HEK293 (cell line): Measurements from ENCODE around the gene NAXE.

Experiments
- BCL11A ChIP-seq: fragments of 450-650 bp; formaldehyde crosslinking; IDR thresholded peaks from 2 replicates; pipeline ENCODE4 v1.5.1; 2016; ENCODE audit warnings: low read depth, missing biosample characterization, missing genetic modification characterization
- EGR2 ChIP-seq: fragments of 450-650 bp; formaldehyde crosslinking; IDR thresholded peaks from 2 replicates; pipeline ENCODE4 v1.5.1; 2016; ENCODE audit warnings: low read depth, missing biosample characterization, missing genetic modification characterization
- FEZF1 ChIP-seq: fragments of 450-650 bp; formaldehyde crosslinking; IDR thresholded peaks from 2 replicates; pipeline ENCODE4 v1.5.1; 2016; ENCODE audit warnings: missing biosample characterization, missing genetic modification characterization
- GLIS1 ChIP-seq: fragments of 450-650 bp; formaldehyde crosslinking; IDR thresholded peaks from 2 replicates; pipeline ENCODE4 v1.5.1; 2016; ENCODE audit warnings: missing biosample characterization, missing genetic modification characterization
- MYNN ChIP-seq: fragments of 450-650 bp; formaldehyde crosslinking; IDR thresholded peaks from 2 replicates; pipeline ENCODE4 v1.5.1; 2016; ENCODE audit warnings: missing biosample characterization, missing genetic modification characterization, borderline replicate concordance
- PRDM1 ChIP-seq: fragments of 450-650 bp; formaldehyde crosslinking; IDR thresholded peaks from 2 replicates; pipeline ENCODE4; 2016; ENCODE audit warnings: missing biosample characterization, missing genetic modification characterization
- SCRT1 ChIP-seq: fragments of 450-650 bp; formaldehyde crosslinking; IDR thresholded peaks from 2 replicates; pipeline ENCODE4 v1.5.1; 2016; ENCODE audit warnings: missing biosample characterization, missing genetic modification characterization, borderline replicate concordance
- TSHZ1 ChIP-seq: fragments of 450-650 bp; formaldehyde crosslinking; IDR thresholded peaks from 2 replicates; pipeline ENCODE4 v1.5.1; 2016; ENCODE audit warnings: missing biosample characterization, missing genetic modification characterization, borderline replicate concordance
- ZBTB11 ChIP-seq: fragments of 450-650 bp; formaldehyde crosslinking; conservative IDR thresholded peaks from 2 replicates; pipeline ENCODE4 v1.5.1; 2016; ENCODE audit warnings: low read depth, missing biosample characterization, missing genetic modification characterization
- ZEB2 ChIP-seq: fragments of 450-650 bp; formaldehyde crosslinking; IDR thresholded peaks from 2 replicates; pipeline ENCODE4 v1.5.1; 2016; ENCODE audit warnings: missing biosample characterization, missing genetic modification characterization
- ZNF133 ChIP-seq: fragments of 450-650 bp; formaldehyde crosslinking; IDR thresholded peaks from 2 replicates; pipeline ENCODE4 v1.5.1; 2016; ENCODE audit warnings: missing biosample characterization, missing genetic modification characterization
- ZNF138 ChIP-seq: fragments of 450-650 bp; formaldehyde crosslinking; IDR thresholded peaks from 2 replicates; pipeline ENCODE4 v1.5.1; 2016; ENCODE audit warnings: missing biosample characterization, missing genetic modification characterization, borderline replicate concordance
- ZNF18 ChIP-seq: fragments of 450-650 bp; formaldehyde crosslinking; IDR thresholded peaks from 2 replicates; pipeline ENCODE4 v1.5.1; 2016; ENCODE audit warnings: missing biosample characterization, missing genetic modification characterization
- ZNF184 ChIP-seq: fragments of 450-650 bp; IDR thresholded peaks from 2 replicates; pipeline ENCODE4 v1.5.1; 2018; ENCODE audit warnings: missing biosample characterization, mild to moderate bottlenecking, missing genetic modification characterization
- ZNF2 ChIP-seq: fragments of 450-650 bp; formaldehyde crosslinking; IDR thresholded peaks from 2 replicates; pipeline ENCODE4 v1.5.1; 2016; ENCODE audit warnings: missing biosample characterization, missing genetic modification characterization
- ZNF24 ChIP-seq: fragments of 450-650 bp; formaldehyde crosslinking; IDR thresholded peaks from 2 replicates; pipeline ENCODE4 v1.5.1; 2016; ENCODE audit warnings: missing biosample characterization, missing genetic modification characterization
- ZNF398 ChIP-seq: fragments of 450-650 bp; formaldehyde crosslinking; IDR thresholded peaks from 2 replicates; pipeline ENCODE4 v1.5.1; 2017; ENCODE audit warnings: missing biosample characterization, missing genetic modification characterization
- ZNF548 ChIP-seq: fragments of 450-650 bp; formaldehyde crosslinking; IDR thresholded peaks from 2 replicates; pipeline ENCODE4 v1.5.1; 2016; ENCODE audit warnings: missing biosample characterization, missing genetic modification characterization
- ZNF571 ChIP-seq: fragments of 450-650 bp; formaldehyde crosslinking; IDR thresholded peaks from 2 replicates; pipeline ENCODE4 v1.5.0; 2017; ENCODE audit warnings: missing biosample characterization, missing genetic modification characterization
- ZNF621 ChIP-seq: fragments of 450-650 bp; formaldehyde crosslinking; IDR thresholded peaks from 2 replicates; pipeline ENCODE4 v1.5.1; 2017; ENCODE audit warnings: missing biosample characterization, missing genetic modification characterization
- ZNF626 ChIP-seq: fragments of 450-650 bp; sonication (Bioruptor Pico); formaldehyde crosslinking; IDR thresholded peaks from 2 replicates; pipeline ENCODE4 v1.5.1; 2018; ENCODE audit warnings: missing biosample characterization, missing genetic modification characterization, inconsistent platforms
- ZNF76 ChIP-seq: fragments of 450-650 bp; formaldehyde crosslinking; IDR thresholded peaks from 2 replicates; pipeline ENCODE4; 2016; ENCODE audit warnings: low read depth, missing biosample characterization, missing genetic modification characterization, borderline replicate concordance
- ZNF777 ChIP-seq: fragments of 450-650 bp; formaldehyde crosslinking; IDR thresholded peaks from 2 replicates; pipeline ENCODE4 v1.5.1; 2017; ENCODE audit warnings: missing biosample characterization, missing genetic modification characterization, borderline replicate concordance
- ZSCAN30 ChIP-seq: fragments of 450-650 bp; IDR thresholded peaks from 2 replicates; pipeline ENCODE4 v1.5.1; 2018; ENCODE audit warnings: missing biosample characterization, mild to moderate bottlenecking, missing genetic modification characterization, moderate library complexity
- TF ChIP-seq, protein P1 (sequence below): fragments of 450-650 bp; formaldehyde crosslinking; IDR thresholded peaks from 2 replicates; pipeline ENCODE4 v1.5.1; 2016; ENCODE audit warnings: missing biosample characterization, missing genetic modification characterization
- TF ChIP-seq, protein P2 (sequence below): fragments of 450-650 bp; formaldehyde crosslinking; IDR thresholded peaks from 2 replicates; pipeline ENCODE4 v1.5.1; 2017; ENCODE audit warnings: missing biosample characterization, missing genetic modification characterization

Gene NAXE

DNA sequence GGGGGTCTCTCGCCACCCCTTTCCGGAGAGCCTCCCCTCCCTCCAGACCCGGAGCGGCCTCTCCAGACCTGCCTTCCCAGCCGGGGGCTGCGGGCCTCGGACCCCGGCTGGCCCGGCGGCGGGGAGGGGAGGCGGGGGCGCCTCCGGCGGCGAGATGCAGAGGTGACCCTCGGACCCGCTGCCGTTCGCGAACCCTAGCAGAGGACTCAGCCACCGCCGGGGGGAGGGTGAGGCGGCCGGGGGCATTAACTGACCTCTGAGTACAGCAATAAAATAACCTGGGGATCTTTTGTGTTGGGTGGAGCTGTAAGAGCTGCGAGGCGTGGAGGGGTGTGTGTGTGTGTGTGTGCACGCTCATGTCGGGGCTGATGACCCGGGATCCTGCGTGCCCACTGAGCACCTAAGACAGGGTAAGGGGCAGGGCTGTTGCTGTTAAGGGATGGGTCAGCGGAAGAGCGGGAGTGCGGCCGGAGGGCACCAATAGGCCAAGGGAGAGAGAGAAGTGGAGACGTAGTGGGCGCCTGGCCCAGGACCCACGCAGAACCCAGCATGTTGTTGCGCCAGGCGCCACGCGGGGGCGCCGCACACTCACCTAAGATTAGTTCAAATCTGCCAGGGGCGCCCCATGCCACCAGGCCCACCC lies 34.0 kb downstream of the NAXE start (continued):
- no peak for TF ChIP-seq TSHZ1 (tag by site-specific recombination)
- no peak for TF ChIP-seq ZNF571 (tag by site-specific recombination)
- no peak for TF ChIP-seq ZNF626 (tag by site-specific recombination)
- TF ChIP-seq ZSCAN30: 0 out of 2 replicates have a peak, but pooled peaks have one; percentile 19
- peak; percentile 42; the same call in 1 of the 2 replicates for TF ChIP-seq ZNF398 (tag by site-specific recombination)
- no peak for TF ChIP-seq ZNF18 (tag by site-specific recombination)
- no peak for TF ChIP-seq ZNF138 (tag by site-specific recombination)
- no peak for TF ChIP-seq PRDM1 (tag by site-specific recombination)
- TF ChIP-seq ZNF2 (tag by site-specific recombination): 0 out of 2 replicates have a peak, but pooled peaks have one; percentile 47
- TF ChIP-seq ZBTB11 (tag by site-specific recombination): peak; percentile 35; the same call in 1 of the 2 replicates
- TF ChIP-seq ZNF777 (tag by site-specific recombination): peak; percentile 55; the same call in 1 of the 2 replicates
- TF ChIP-seq FEZF1: no peak
- TF ChIP-seq ZNF184 (tag by site-specific recombination): no peak
- TF ChIP-seq, protein P1, sequence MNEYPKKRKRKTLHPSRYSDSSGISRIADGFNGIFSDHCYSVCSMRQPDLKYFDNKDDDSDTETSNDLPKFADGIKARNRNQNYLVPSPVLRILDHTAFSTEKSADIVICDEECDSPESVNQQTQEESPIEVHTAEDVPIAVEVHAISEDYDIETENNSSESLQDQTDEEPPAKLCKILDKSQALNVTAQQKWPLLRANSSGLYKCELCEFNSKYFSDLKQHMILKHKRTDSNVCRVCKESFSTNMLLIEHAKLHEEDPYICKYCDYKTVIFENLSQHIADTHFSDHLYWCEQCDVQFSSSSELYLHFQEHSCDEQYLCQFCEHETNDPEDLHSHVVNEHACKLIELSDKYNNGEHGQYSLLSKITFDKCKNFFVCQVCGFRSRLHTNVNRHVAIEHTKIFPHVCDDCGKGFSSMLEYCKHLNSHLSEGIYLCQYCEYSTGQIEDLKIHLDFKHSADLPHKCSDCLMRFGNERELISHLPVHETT (tag by site-specific recombination): peak; percentile 48; the same call in 1 of the 2 replicates
- peak; percentile 66 for TF ChIP-seq ZEB2 (tag by site-specific recombination)
- peak; percentile 39; the same call in 1 of the 2 replicates for TF ChIP-seq BCL11A (tag by site-specific recombination)
- no peak for TF ChIP-seq ZNF133 (tag by site-specific recombination)
- TF ChIP-seq ZNF76 (tag by site-specific recombination): no peak; the same call in 1 of the 2 replicates
- no peak for TF ChIP-seq MYNN
- no peak for TF ChIP-seq SCRT1 (tag by site-specific recombination)
- TF ChIP-seq ZNF621 (tag by site-specific recombination): no peak
- 0 out of 2 replicates have a peak, but pooled peaks have one; percentile 43 for TF ChIP-seq ZNF24 (tag by site-specific recombination)
- TF ChIP-seq, protein P2, sequence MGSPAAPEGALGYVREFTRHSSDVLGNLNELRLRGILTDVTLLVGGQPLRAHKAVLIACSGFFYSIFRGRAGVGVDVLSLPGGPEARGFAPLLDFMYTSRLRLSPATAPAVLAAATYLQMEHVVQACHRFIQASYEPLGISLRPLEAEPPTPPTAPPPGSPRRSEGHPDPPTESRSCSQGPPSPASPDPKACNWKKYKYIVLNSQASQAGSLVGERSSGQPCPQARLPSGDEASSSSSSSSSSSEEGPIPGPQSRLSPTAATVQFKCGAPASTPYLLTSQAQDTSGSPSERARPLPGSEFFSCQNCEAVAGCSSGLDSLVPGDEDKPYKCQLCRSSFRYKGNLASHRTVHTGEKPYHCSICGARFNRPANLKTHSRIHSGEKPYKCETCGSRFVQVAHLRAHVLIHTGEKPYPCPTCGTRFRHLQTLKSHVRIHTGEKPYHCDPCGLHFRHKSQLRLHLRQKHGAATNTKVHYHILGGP (tag by site-specific recombination): no peak
- no peak for TF ChIP-seq ZNF548 (tag by site-specific recombination)
- TF ChIP-seq GLIS1 (tag by site-specific recombination): peak; percentile 4; the same call in 1 of the 2 replicates
- peak; percentile 85 for TF ChIP-seq EGR2 (tag by site-specific recombination)
